Fibroblast of lung (primary cell): ENCODE data around the gene PRSS36.

Source experiments
- CTCF ChIP-seq, 2 donors: IDR thresholded peaks in 1 of 2; conservative IDR thresholded peaks in 1 of 2; 1 replicate in 1 of 2; 2 replicates in 1 of 2; pipeline ENCODE4 v1.5.1; 2011 to 2012; ENCODE audit warnings: low read length in 2 of 2, control low read depth in 1 of 2, inconsistent platforms in 1 of 2, low read depth in 1 of 2, mild to moderate bottlenecking in 1 of 2
- EZH2 ChIP-seq: IDR thresholded peaks from 2 replicates; pipeline ENCODE4 v1.5.1; 2012; ENCODE audit warnings: low read length, control low read depth, mild to moderate bottlenecking; ENCODE audit errors: missing control alignments

GRCh38 chr16:31108794-31109558, 40.9 kb downstream of the PRSS36 start:
- TF ChIP-seq CTCF (conservative IDR thresholded peaks at IDR 0.05 in 1 of 2, IDR thresholded peaks at IDR 0.05 in 1 of 2; ENCODE audit: low read depth in 1 of 2, low read length in 2 of 2) (no peak), EZH2 (no peak)
